ENCODE measurements around the gene CTBS. TPM values are rescaled to one million over a fixed set of nuclear protein-coding genes. Genes with fewer than 3 reads are reported as not detected.

Gene CTBS
- total RNA-seq, 1 experiment from 2014 or later: 18.2 TPM

- peak; percentile 19 for DNase-seq
- Mint-ChIP-seq H3K4me3 (ENCODE audit: low read depth, unreplicated experiment) (peak overlapping the region; percentile 75), H3K27me3 (ENCODE audit: unreplicated experiment) (no peaks in the 10 kb centered on the region), H3K4me1 (ENCODE audit: low read depth, unreplicated experiment) (peaks cover 14% of the 10 kb centered on the region), H3K27ac (ENCODE audit: unreplicated experiment) (peak overlapping the region; percentile 62), H3K36me3 (ENCODE audit: insufficient read depth, unreplicated experiment) (peaks cover 14% of the 10 kb centered on the region), H3K9me3 (ENCODE audit: low read depth, unreplicated experiment) (peaks cover 4% of the 10 kb centered on the region)
- CTCF ChIA-PET: interaction anchor here (0.8 to 2.2 kb wide), 5 partner anchors 13 to 475 kb away, joined by 3 to 11 read pairs (median 3); partner anchors contain the start of gene PRKACB
- intact Hi-C loops (cut with micrococcal nuclease; ENCODE audit: unreplicated experiment): loop anchor here (2.0 kb wide), 3 partner anchors 113 to 479 kb away; partner anchors contain the start of genes GNG5 and SPATA1
- no peak for TF ChIP-seq CTCF (IDR thresholded peaks at IDR 0.05; ENCODE audit: unreplicated experiment)
- BruUV-seq (replicated peaks): no TSS peak
These were observed 45.3 kb upstream of the CTBS start for GRCh38 chr1:84619383-84620102.

GRCh38 chr1:84617349-84617748, 43.1 kb upstream of the CTBS start:
- CTCF ChIA-PET: no interaction called here
- no peak for DNase-seq
- Mint-ChIP-seq H3K4me1 (ENCODE audit: low read depth, unreplicated experiment) (peaks cover 9% of the 10 kb centered on the region), H3K4me3 (ENCODE audit: low read depth, unreplicated experiment) (no peak overlapping the region), H3K27ac (ENCODE audit: unreplicated experiment) (no peak overlapping the region), H3K36me3 (ENCODE audit: insufficient read depth, unreplicated experiment) (peaks cover 14% of the 10 kb centered on the region), H3K9me3 (ENCODE audit: low read depth, unreplicated experiment) (peaks cover 10% of the 10 kb centered on the region), H3K27me3 (ENCODE audit: unreplicated experiment) (no peaks in the 10 kb centered on the region)
- no TSS peak for BruUV-seq (replicated peaks)
- TF ChIP-seq CTCF (IDR thresholded peaks at IDR 0.05; ENCODE audit: unreplicated experiment): no peak
- intact Hi-C loops (cut with micrococcal nuclease; ENCODE audit: unreplicated experiment): no loop called here

GRCh38 chr1:84615790-84616189, 41.5 kb upstream of the CTBS start:
- no peak for DNase-seq
- Mint-ChIP-seq H3K36me3 (ENCODE audit: insufficient read depth, unreplicated experiment) (peaks cover 12% of the 10 kb centered on the region), H3K4me3 (ENCODE audit: low read depth, unreplicated experiment) (no peak overlapping the region), H3K27me3 (ENCODE audit: unreplicated experiment) (no peaks in the 10 kb centered on the region), H3K9me3 (ENCODE audit: low read depth, unreplicated experiment) (peaks cover 10% of the 10 kb centered on the region), H3K4me1 (ENCODE audit: low read depth, unreplicated experiment) (peaks cover 6% of the 10 kb centered on the region), H3K27ac (ENCODE audit: unreplicated experiment) (no peak overlapping the region)
- CTCF ChIA-PET: no interaction called here
- intact Hi-C loops (cut with micrococcal nuclease; ENCODE audit: unreplicated experiment): no loop called here
- TF ChIP-seq CTCF (IDR thresholded peaks at IDR 0.05; ENCODE audit: unreplicated experiment): no peak
- BruUV-seq (replicated peaks): no TSS peak

- Mint-ChIP-seq H3K27ac (ENCODE audit: unreplicated experiment) (no peak overlapping the region), H3K9me3 (ENCODE audit: low read depth, unreplicated experiment) (peaks cover 10% of the 10 kb centered on the region), H3K4me3 (ENCODE audit: low read depth, unreplicated experiment) (no peak overlapping the region), H3K36me3 (ENCODE audit: insufficient read depth, unreplicated experiment) (no peaks in the 10 kb centered on the region), H3K27me3 (ENCODE audit: unreplicated experiment) (no peaks in the 10 kb centered on the region), H3K4me1 (ENCODE audit: low read depth, unreplicated experiment) (no peaks in the 10 kb centered on the region)
- no peak for TF ChIP-seq CTCF (IDR thresholded peaks at IDR 0.05; ENCODE audit: unreplicated experiment)
- intact Hi-C loops (cut with micrococcal nuclease; ENCODE audit: unreplicated experiment): no loop called here
- CTCF ChIA-PET: no interaction called here
- DNase-seq: no peak
- no TSS peak for BruUV-seq (replicated peaks)
These were observed 39.6 kb upstream of the CTBS start for GRCh38 chr1:84613887-84614286.

All from Calu3 (cell line).